ENCODE data around the gene CEP70. TPM values are rescaled to one million over a fixed set of nuclear protein-coding genes. Genes with fewer than 3 reads are reported as not detected.

The CEP70 gene
- total RNA-seq, 4 donors from 2014 or later, result 90.6 to 154 (median 123) TPM

GRCh38 chr3:138467931-138468330 lies 126.1 kb downstream of the CEP70 start:
- TF ChIP-seq POLR2A (IDR thresholded peaks at IDR 0.05) (no peak), CTCF (IDR thresholded peaks at IDR 0.05) (no peak)
- no peak for DNase-seq
- Histone ChIP-seq H3K27ac (peak overlapping the region in 1 of 2 donors; percentile 79), H3K27me3 (no peaks in the 10 kb centered on the region), H3K9me3 (no peaks in the 10 kb centered on the region), H3K4me3 (no peak overlapping the region), H3K4me1 (peaks cover 0 to 13% of the 10 kb centered on the region in 2 donors), H3K36me3 (no peaks in the 10 kb centered on the region)
- intact Hi-C loops (cut with DNase I; ENCODE audit: low total_unique reads), result no loop called here

- TF ChIP-seq CTCF (IDR thresholded peaks at IDR 0.05), result no peak
- no peak for TF ChIP-seq POLR2A (IDR thresholded peaks at IDR 0.05)
- Histone ChIP-seq H3K36me3 (no peaks in the 10 kb centered on the region), H3K27me3 (no peaks in the 10 kb centered on the region), H3K4me3 (no peak overlapping the region), H3K27ac (peak overlapping the region; percentile 12 to 79), H3K9me3 (no peaks in the 10 kb centered on the region), H3K4me1 (peaks cover 0 to 13% of the 10 kb centered on the region in 2 donors)
- peak in 1 of 2 donors; percentile 40 for DNase-seq
- intact Hi-C loops (cut with DNase I; ENCODE audit: low total_unique reads), result no loop called here
Observed at GRCh38 chr3:138465925-138466324, 128.1 kb downstream of the CEP70 start.

- H3K4me1 ChIP-seq, result peaks cover 0 to 13% of the 10 kb centered on the region in 2 donors
- no peaks in the 10 kb centered on the region for H3K36me3 ChIP-seq
- H3K4me3 ChIP-seq, result no peak overlapping the region
- no peaks in the 10 kb centered on the region for H3K9me3 ChIP-seq
- intact Hi-C loops (cut with DNase I; ENCODE audit: low total_unique reads), result no loop called here
- no peaks in the 10 kb centered on the region for H3K27me3 ChIP-seq
- H3K27ac ChIP-seq, result peak overlapping the region; percentile 12 to 79
- TF ChIP-seq POLR2A (IDR thresholded peaks at IDR 0.05) (no peak), CTCF (IDR thresholded peaks at IDR 0.05) (no peak)
- DNase-seq, result no peak
Observed at GRCh38 chr3:138465451-138465850, 128.6 kb downstream of the CEP70 start.

- H3K9me3 ChIP-seq, result no peaks in the 10 kb centered on the region
- peaks cover 0 to 10% of the 10 kb centered on the region in 2 donors for H3K4me1 ChIP-seq
- peak overlapping the region in 1 of 2 donors; percentile 79 for H3K27ac ChIP-seq
- H3K27me3 ChIP-seq, result no peaks in the 10 kb centered on the region
- no peaks in the 10 kb centered on the region for H3K36me3 ChIP-seq
- H3K4me3 ChIP-seq, result no peak overlapping the region
- TF ChIP-seq CTCF (IDR thresholded peaks at IDR 0.05), result no peak
- no peak for TF ChIP-seq POLR2A (IDR thresholded peaks at IDR 0.05)
- no peak for DNase-seq
- intact Hi-C loops (cut with DNase I; ENCODE audit: low total_unique reads), result no loop called here
Observed at GRCh38 chr3:138464491-138464860, 129.6 kb downstream of the CEP70 start.

- H3K9me3 ChIP-seq, result no peaks in the 10 kb centered on the region
- no peak for DNase-seq
- intact Hi-C loops (cut with DNase I; ENCODE audit: low total_unique reads), result no loop called here
Observed at GRCh38 chr3:138463724-138464490, 130.2 kb downstream of the CEP70 start.

More at GRCh38 chr3:138463724-138464490, 130.2 kb downstream of the CEP70 start:
- TF ChIP-seq CTCF (IDR thresholded peaks at IDR 0.05), result no peak
- TF ChIP-seq POLR2A (IDR thresholded peaks at IDR 0.05), result no peak
- no peak overlapping the region for H3K4me3 ChIP-seq
- H3K36me3 ChIP-seq, result no peaks in the 10 kb centered on the region
- H3K27ac ChIP-seq, result peak overlapping the region in 1 of 2 donors; percentile 79
- H3K4me1 ChIP-seq, result peaks cover 0 to 5% of the 10 kb centered on the region in 2 donors
- no peaks in the 10 kb centered on the region for H3K27me3 ChIP-seq
